ENCODE data around the gene BRD7.

The BRD7 gene

DNA sequence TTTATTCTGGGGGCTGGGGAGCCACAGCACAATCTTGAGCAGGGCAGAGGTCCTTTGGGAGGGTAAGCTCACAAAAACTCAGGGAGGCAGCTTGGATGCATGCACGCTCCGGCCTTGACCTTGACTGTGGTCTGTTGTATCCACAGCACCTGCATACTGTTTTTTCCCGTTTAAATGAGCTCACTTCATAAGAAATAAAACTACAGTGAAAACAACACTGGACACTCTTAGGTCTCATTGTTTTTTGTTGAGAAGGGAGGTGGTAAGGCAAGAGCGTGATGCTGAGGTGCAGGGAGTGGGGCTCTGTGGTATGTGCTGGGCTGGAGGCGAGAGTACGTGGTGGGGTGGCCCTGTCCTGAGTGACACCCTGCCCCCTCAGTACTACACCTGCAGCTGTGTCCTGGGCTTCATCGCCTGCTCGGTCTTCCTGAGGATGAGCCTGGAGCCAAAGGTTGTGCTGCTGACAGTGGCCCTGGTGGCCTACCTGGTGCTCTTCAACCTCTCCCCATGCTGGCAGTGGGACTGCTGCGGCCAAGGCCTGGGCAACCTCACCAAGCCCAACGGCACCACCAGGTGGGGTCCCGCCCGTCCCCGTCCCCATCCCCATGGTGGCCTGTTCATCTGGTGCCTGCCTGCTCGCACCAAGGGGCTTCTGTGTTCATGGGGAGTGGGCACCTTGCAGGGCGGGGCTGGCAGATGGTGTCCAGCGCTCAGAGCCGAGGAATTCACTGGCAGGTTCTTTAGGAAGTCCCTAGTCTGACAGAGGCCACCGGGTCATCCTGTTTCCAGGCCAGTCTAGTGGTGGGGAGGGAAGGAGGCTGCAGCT, 58.3 kb downstream of the BRD7 start:
- no peaks in the 10 kb centered on the region; the same call in 1 of the 2 replicates for H3K36me3 ChIP-seq (ENCODE audit: insufficient read depth, low read length)
- H3K9ac ChIP-seq (ENCODE audit: insufficient read length), result no peak overlapping the region
- TF ChIP-seq FOXP2 (optimal IDR thresholded peaks at IDR 0.05; ENCODE audit: control extremely low read depth, extremely low read length, insufficient read depth), result no peak
- no peak for TF ChIP-seq POLR2AphosphoS5 (IDR thresholded peaks at IDR 0.05; ENCODE audit: borderline replicate concordance, low read depth, low read length)
- no peak for TF ChIP-seq EZH2 (IDR thresholded peaks at IDR 0.05)
- H3K27ac ChIP-seq, result no peak overlapping the region
- DNase-seq (ENCODE audit: low read depth, low spot score), result no peak
- no peaks in the 10 kb centered on the region for H3K9me3 ChIP-seq (ENCODE audit: low read depth, low read length)
- H3K4me3 ChIP-seq, result no peak overlapping the region

DNA sequence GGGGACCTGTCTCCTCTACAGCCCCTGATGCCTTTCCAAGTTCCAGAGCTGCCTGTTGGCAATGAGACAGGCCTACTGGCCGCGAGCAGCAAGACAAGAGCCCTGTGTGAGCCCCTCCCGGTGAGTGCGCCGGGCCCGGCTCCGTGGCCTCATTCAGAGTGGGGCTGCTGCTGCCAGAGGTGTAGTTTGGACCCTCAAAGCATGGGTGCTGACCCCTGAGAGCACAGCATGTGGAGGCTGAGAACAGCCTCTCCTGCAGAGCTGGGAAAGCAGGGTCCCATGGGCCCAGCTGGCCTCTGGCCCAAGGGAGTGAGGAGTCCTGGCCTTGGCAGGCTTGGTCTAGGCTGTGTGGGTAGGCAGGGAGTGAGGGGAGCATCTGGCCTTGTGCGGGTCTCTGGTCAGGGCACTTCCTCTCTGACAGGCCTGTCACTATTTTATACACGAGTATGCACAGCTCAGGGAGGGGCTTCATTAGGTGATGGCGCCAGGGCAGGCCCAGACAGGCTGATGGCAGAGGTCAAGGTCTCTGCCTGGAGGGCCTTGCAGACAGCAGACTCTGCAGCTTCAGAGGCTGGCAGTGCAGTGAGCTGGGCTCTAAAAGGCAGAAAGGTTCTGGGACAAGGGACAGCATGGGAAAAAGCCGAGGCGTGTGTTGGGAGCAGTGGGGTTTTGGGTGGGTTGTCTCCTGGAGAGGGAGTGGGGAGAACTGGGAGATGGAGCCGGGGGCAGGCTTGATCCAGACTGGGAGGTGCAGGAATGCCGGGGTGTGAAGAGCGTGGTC, 59.1 kb downstream of the BRD7 start:
- Histone ChIP-seq H3K36me3 (ENCODE audit: insufficient read depth, low read length) (no peaks in the 10 kb centered on the region), H3K9ac (ENCODE audit: insufficient read length) (no peak overlapping the region)

DNA sequence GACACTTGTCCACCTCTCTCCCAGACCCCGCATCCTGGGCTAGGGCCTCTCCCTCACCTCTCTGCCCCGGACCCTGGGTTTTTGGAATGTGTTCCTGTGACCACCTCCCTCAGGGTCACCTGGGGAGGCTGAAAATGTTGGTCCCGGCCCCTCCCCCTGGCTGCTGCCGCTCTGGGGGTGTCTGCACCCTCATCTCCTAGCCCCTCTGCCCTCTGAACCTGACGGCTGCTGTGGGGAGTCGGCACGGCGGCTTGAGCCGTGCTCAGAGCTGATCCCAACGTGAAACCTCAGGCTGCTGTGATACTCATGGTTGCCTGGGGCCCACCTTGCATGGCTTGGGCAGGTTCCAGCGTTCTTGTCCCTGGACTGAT, 59.6 kb downstream of the BRD7 start:
- Histone ChIP-seq H3K36me3 (ENCODE audit: insufficient read depth, low read length) (no peaks in the 10 kb centered on the region), H3K27ac (no peak overlapping the region), H3K9ac (ENCODE audit: insufficient read length) (no peak overlapping the region), H3K9me3 (ENCODE audit: low read depth, low read length) (no peaks in the 10 kb centered on the region), H3K4me3 (no peak overlapping the region)
- DNase-seq (ENCODE audit: low read depth, low spot score), result no peak
- TF ChIP-seq FOXP2 (optimal IDR thresholded peaks at IDR 0.05; ENCODE audit: control extremely low read depth, extremely low read length, insufficient read depth), result no peak
- TF ChIP-seq EZH2 (IDR thresholded peaks at IDR 0.05), result no peak
- no peak for TF ChIP-seq POLR2AphosphoS5 (IDR thresholded peaks at IDR 0.05; ENCODE audit: borderline replicate concordance, low read depth, low read length)

More for the DNA sequence above, 59.1 kb downstream of the BRD7 start:
- H3K27ac ChIP-seq, result no peak overlapping the region
- no peak overlapping the region for H3K4me3 ChIP-seq
- H3K9me3 ChIP-seq (ENCODE audit: low read depth, low read length), result no peaks in the 10 kb centered on the region
- no peak for DNase-seq (ENCODE audit: low read depth, low spot score)
- TF ChIP-seq EZH2 (IDR thresholded peaks at IDR 0.05), result no peak
- TF ChIP-seq FOXP2 (optimal IDR thresholded peaks at IDR 0.05; ENCODE audit: control extremely low read depth, extremely low read length, insufficient read depth), result no peak
- no peak for TF ChIP-seq POLR2AphosphoS5 (IDR thresholded peaks at IDR 0.05; ENCODE audit: borderline replicate concordance, low read depth, low read length)

DNA sequence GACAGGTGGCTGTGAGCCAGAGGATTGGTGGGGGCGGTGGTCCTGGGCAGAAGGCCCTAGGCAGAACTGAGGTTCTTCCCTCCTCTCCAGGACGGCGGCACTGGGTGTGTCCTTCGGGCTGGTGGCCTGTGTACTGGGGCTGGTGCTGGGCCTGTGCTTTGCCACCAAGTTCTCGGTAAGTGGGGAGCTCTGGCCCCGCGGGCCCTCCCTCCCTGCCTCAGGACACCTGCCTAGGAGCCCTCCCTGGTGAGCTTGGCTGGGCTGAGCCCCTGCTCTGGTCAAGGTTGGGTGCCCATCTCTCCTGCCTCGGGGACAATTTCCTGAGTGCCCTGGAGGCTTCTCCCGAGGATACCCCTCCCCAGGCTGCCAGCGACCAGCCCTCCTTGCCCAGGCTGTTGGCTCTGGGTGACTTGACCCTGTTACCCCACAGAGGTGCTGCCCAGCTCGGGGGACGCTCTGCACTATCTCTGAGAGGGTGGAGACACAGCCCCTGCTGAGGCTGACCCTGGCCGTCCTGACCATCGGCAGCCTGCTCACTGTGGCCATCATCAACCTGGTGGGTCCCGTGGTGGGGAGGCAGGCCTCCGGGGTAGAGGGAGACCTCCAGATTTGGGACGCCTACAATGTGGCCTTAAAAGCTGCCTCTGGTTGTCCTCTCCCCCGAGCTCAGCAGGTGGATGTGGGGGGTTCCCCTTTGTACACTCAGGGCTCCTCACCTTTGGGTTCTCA, 60.4 kb downstream of the BRD7 start:
- Histone ChIP-seq H3K36me3 (ENCODE audit: insufficient read depth, low read length) (no peaks in the 10 kb centered on the region), H3K4me3 (no peak overlapping the region), H3K9ac (ENCODE audit: insufficient read length) (no peak overlapping the region), H3K27ac (no peak overlapping the region), H3K9me3 (ENCODE audit: low read depth, low read length) (no peaks in the 10 kb centered on the region)
- TF ChIP-seq EZH2 (IDR thresholded peaks at IDR 0.05) (no peak), FOXP2 (optimal IDR thresholded peaks at IDR 0.05; ENCODE audit: control extremely low read depth, extremely low read length, insufficient read depth) (no peak), POLR2AphosphoS5 (IDR thresholded peaks at IDR 0.05; ENCODE audit: borderline replicate concordance, low read depth, low read length) (no peak)
- DNase-seq (ENCODE audit: low read depth, low spot score), result no peak

DNA sequence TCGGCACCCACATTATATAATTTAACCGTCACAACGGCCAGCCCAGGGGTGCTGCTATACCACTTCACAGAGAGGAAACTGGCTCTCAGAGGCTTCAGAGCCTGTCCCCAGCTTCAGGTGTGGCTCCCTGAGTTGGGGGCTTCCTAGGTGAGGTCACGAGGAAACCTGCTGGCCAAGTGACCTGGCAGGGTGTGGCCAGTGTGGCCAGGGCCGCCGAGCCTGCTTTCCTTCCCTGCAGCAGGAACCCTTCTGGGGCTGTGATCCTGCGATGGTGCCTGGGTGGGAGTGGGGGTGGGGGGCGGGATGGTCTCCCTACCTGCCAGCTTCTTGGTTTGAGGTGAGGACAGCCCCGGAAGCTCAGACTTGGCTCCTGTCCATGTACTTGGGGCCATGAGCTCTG, 62.5 kb downstream of the BRD7 start:
- TF ChIP-seq EZH2 (IDR thresholded peaks at IDR 0.05), result no peak
- Histone ChIP-seq H3K27ac (no peak overlapping the region), H3K4me3 (no peak overlapping the region), H3K9ac (ENCODE audit: insufficient read length) (no peak overlapping the region), H3K36me3 (ENCODE audit: insufficient read depth, low read length) (no peaks in the 10 kb centered on the region), H3K9me3 (ENCODE audit: low read depth, low read length) (no peaks in the 10 kb centered on the region)
- DNase-seq (ENCODE audit: low read depth, low spot score), result no peak

DNA sequence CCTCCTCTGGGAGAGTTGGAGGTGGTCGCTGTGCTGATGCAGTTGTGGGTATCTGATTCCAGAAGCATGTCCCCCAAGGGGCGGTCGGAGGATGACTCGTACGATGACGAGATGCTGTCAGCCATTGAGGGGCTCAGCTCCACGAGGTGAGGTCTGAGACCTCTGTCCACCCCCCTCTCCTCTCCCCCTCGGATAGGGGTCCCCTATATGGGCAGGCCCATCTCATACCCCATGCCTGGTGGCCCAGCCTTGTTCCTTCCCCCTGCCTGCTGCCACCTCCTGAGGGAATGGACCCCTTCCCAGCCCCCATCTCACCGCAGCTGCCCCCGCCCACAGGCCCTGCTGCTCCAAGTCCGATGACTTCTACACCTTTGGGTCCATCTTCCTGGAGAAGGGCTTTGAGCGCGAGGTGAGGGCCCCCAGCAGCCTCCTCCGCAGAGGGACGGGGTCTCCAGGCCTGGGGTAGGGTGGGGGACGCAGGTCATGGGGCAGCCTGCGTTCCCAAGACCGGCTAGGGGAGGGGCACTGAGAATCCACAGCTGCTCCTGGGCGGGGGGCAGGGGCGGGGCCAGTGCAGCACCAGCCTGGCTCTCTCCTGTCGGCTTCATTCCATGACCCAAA, 63.2 kb downstream of the BRD7 start:
- Histone ChIP-seq H3K9ac (ENCODE audit: insufficient read length) (no peak overlapping the region), H3K36me3 (ENCODE audit: insufficient read depth, low read length) (no peaks in the 10 kb centered on the region), H3K9me3 (ENCODE audit: low read depth, low read length) (no peaks in the 10 kb centered on the region), H3K4me3 (no peak overlapping the region), H3K27ac (no peak overlapping the region)
- TF ChIP-seq POLR2AphosphoS5 (IDR thresholded peaks at IDR 0.05; ENCODE audit: borderline replicate concordance, low read depth, low read length), result no peak
- no peak for TF ChIP-seq EZH2 (IDR thresholded peaks at IDR 0.05)
- TF ChIP-seq FOXP2 (optimal IDR thresholded peaks at IDR 0.05; ENCODE audit: control extremely low read depth, extremely low read length, insufficient read depth), result no peak
- DNase-seq (ENCODE audit: low read depth, low spot score), result no peak

DNA sequence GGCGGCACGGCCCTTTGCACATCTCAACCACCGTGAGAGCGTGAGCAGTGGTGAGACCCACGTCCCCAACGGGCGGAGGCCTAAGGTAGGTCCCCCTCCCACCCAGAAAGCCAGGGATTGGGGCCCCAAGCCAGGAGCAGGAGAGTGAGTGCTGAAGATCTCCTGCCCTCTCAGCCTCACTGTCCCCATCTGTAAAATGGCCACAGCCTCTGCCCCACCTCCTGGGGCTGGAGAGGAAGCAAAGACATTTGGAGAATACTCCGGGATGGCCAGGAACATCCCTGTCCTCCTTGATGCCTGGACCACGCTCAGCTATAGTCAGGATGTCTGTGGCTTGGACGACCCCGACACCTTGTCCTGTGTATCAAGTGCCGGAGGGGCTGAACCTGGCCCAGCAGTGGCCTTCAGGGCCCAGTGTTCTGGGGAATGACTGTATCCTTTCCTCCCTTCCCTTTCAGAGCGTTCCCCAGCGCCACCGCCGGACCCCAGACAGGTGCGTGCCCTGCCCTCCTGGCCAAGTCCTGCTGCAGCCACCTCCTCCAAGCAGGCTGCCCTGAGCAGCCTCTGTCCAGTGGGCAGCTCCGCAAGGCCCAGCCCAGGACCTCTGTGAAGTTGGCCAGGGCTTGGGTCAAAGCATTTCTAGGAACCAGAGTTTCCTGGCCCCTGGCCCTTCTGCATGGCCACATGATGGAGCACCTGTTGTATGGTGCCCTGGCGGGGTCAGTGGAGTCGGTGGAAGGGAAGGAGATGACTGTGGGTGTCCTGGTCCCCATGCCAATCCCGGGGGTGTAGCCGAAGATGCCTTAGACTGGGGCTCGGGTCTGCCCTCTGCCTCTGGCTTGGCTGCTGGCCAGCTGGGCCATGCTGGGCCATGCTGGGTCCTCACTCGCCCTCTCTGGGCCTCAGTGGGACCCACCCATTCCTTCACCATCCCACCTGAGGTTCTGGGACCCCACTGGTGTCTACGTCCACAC, 64.0 kb downstream of the BRD7 start:
- TF ChIP-seq EZH2 (IDR thresholded peaks at IDR 0.05) (no peak), POLR2AphosphoS5 (IDR thresholded peaks at IDR 0.05; ENCODE audit: borderline replicate concordance, low read depth, low read length) (no peak), FOXP2 (optimal IDR thresholded peaks at IDR 0.05; ENCODE audit: control extremely low read depth, extremely low read length, insufficient read depth) (no peak)
- Histone ChIP-seq H3K27ac (no peak overlapping the region), H3K9me3 (ENCODE audit: low read depth, low read length) (no peaks in the 10 kb centered on the region), H3K4me3 (no peak overlapping the region), H3K36me3 (ENCODE audit: insufficient read depth, low read length) (no peaks in the 10 kb centered on the region), H3K9ac (ENCODE audit: insufficient read length) (no peak overlapping the region)
- no peak for DNase-seq (ENCODE audit: low read depth, low spot score)
